ENCODE results near the gene CCDC92. TPM values are rescaled to one million over a fixed set of nuclear protein-coding genes. Genes with fewer than 3 reads are reported as not detected.
"Not testable (repeated sequence)": the region's sequence is repeated elsewhere in the genome, so short reads cannot be mapped to it uniquely, and the experiment has no call there.

Gene CCDC92
- polyA plus RNA-seq, 2 of the 4 experiments (the other 2 are of a cell fraction), result 27.2 to 27.5 TPM

GRCh38 chr12:123948796-123949769 lies 23.5 kb downstream of the CCDC92 start:
- Histone ChIP-seq H3K27ac (no peak overlapping the region), H3K9me3 (no peaks in the 10 kb centered on the region), H3K4me2 (no peak overlapping the region), H3K4me1 (peaks cover 3% of the 10 kb centered on the region; the same call in 1 of the 3 replicates), H3K4me3 (no peak overlapping the region)
- FAIRE-seq (no peak), ATAC-seq (no peak), DNase-seq (ENCODE audit: low read depth in 1 of 2, low spot score in 1 of 2) (no peak)
- POLR2A ChIA-PET, result no interaction called here
- WGBS (ENCODE audit: missing lambda C conversion rate), result 79% methylated on average over 19 of the region's 19 CpGs
- TF ChIP-seq HOXA7 (CRISPR knock-in tag; IDR thresholded peaks at IDR 0.05) (no peak), E2F6 (IDR thresholded peaks at IDR 0.05; ENCODE audit: borderline replicate concordance, low read depth) (no peak), REST (IDR thresholded peaks at IDR 0.05) (no peak), PBX3 (IDR thresholded peaks at IDR 0.05) (no peak), ZFP36 (IDR thresholded peaks at IDR 0.05; ENCODE audit: borderline replicate concordance, partially characterized antibody) (no peak), NFE2L2 (conservative IDR thresholded peaks at IDR 0.05; ENCODE audit: low read length) (no peak), MAZ (IDR thresholded peaks at IDR 0.05; ENCODE audit: borderline replicate concordance, low read depth, low read length) (no peak), RARB (CRISPR knock-in tag; IDR thresholded peaks at IDR 0.05) (no peak), NPAS2 (CRISPR knock-in tag; IDR thresholded peaks at IDR 0.05; ENCODE audit: borderline replicate concordance) (no peak), CBX2 (IDR thresholded peaks at IDR 0.05; ENCODE audit: borderline replicate concordance, low read depth) (no peak)
- CTCF ChIA-PET, result interaction anchor here (1.2 to 1.5 kb wide), 3 partner anchors 10 to 338 kb away, joined by 3 to 7 read pairs (median 5); no protein-coding TSS in a partner anchor

GRCh38 chr12:123948401-123948795 lies 24.2 kb downstream of the CCDC92 start:
- Histone ChIP-seq H3K9me3 (no peaks in the 10 kb centered on the region), H3K4me2 (no peak overlapping the region), H3K4me1 (peaks cover 3% of the 10 kb centered on the region; the same call in 1 of the 3 replicates), H3K27ac (no peak overlapping the region), H3K4me3 (no peak overlapping the region)
- WGBS (ENCODE audit: missing lambda C conversion rate), result 94% methylated on average over 11 of the region's 11 CpGs
- FAIRE-seq, result no peak
- POLR2A ChIA-PET, result no interaction called here
- no peak for ATAC-seq
- CTCF ChIA-PET, result interaction anchor here (1.2 to 1.5 kb wide), 4 partner anchors 8 to 339 kb away, joined by 3 to 7 read pairs (median 4); no protein-coding TSS in a partner anchor
- no peak for DNase-seq (ENCODE audit: low read depth in 1 of 2, low spot score in 1 of 2)
- TF ChIP-seq BHLHE40 (IDR thresholded peaks at IDR 0.05; ENCODE audit: low read depth, low read length) (no peak), JUNB (IDR thresholded peaks at IDR 0.05) (no peak)

GRCh38 chr12:123947531-123947930 lies 25.1 kb downstream of the CCDC92 start:
- FAIRE-seq; H3K27ac ChIP-seq; ATAC-seq; DNase-seq (ENCODE audit: low read depth in 1 of 2, low spot score in 1 of 2); H3K9me3 ChIP-seq; POLR2A ChIA-PET; H3K4me1 ChIP-seq; H3K4me2 ChIP-seq; H3K4me3 ChIP-seq: not testable (repeated sequence)
- CTCF ChIA-PET, result interaction anchor here (1.5 kb wide), 1 partner anchor 9 kb away, joined by 3 read pairs; no protein-coding TSS in a partner anchor
- WGBS (ENCODE audit: missing lambda C conversion rate), result 93% methylated on average over 6 of the region's 7 CpGs

DNA sequence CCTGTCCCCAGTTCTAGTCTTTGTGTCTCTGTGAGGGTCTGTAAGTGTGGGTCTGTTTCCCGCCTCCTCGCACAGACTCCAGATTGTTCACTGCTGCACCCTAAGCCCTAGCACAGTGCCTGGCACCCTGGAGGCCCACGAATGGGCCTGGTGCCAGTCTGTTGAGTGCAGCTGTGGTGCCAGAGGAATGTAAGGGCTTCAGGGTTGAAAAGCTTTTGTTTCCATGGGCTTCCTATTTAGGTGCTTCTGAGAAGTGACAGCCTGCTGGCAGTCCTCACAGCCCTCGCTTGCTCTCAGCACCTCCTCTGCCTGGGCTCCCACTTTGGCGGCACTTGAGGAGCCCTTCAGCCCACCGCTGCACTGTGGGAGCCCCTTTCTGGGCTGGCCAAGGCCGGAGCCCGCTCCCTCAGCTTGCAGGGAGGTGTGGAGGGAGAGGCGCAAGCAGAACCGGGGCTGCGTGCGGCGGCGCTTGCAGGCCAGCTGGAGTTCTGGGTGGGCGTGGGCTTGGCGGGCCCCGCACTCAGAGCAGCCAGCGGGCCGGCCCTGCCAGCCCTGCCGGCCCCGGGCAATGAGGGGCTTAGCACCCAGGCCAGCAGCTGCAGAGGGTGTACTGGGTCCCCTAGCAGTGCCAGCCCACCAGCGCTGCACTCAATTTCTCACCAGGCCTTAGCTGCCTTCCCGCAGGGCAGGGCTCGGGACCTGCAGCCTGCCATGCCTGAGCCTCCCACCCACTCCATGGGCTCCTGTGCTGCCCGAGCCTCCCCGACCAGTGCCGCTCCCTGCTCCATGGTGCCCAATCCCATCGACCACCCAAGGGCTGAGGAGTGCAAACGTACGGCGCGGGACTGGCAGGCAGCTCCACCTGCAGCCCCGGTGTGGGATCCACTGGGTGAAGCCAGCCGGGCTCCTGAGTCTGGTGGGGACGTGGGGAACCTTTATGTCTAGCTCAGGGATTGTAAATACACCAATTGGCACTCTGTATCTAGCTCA lies 25.8 kb downstream of the CCDC92 start:
- POLR2A ChIA-PET; DNase-seq (ENCODE audit: low read depth in 1 of 2, low spot score in 1 of 2); H3K9me3 ChIP-seq; H3K4me2 ChIP-seq; H3K27ac ChIP-seq; H3K4me1 ChIP-seq; H3K4me3 ChIP-seq; FAIRE-seq; ATAC-seq: not testable (repeated sequence)
- CTCF ChIA-PET, result interaction anchor here (1.5 kb wide), 1 partner anchor 10 kb away, joined by 3 read pairs; no protein-coding TSS in a partner anchor
- WGBS (ENCODE audit: missing lambda C conversion rate), result 91% methylated on average over 25 of the region's 35 CpGs

Data from A549 (cell line).